ENCODE measurements around the gene WDPCP. TPM values are rescaled to one million over a fixed set of nuclear protein-coding genes. Genes with fewer than 3 reads are reported as not detected.

WDPCP gene
- total and polyA plus RNA-seq, 10 donors = 2.1 to 20.0 (median 13.3) TPM

DNA sequence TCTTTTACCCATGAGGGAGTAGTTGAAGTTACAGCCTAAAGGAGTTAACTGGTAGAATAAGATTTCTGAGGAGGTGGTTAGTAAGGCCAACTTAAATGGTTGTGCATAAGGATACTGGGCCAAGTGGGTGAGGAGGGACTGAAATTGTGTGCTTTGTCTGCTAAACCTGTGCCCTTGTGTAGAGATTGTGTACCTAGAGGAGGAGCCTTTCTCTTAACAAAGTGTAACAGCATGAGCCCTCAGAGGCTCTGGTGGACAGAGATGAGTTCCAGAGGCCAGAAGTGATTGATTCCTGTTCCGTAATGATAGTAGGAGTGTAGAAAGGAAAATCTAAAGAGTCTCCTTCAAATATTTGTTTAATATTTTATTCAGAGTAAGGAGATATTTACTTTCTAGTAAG lies 494.8 kb downstream of the WDPCP start:
- Histone ChIP-seq H3K9me3 (no peaks in the 10 kb centered on the region), H3K36me3 (no peaks in the 10 kb centered on the region), H3K27me3 (replicated peaks in 1 of 7) (no peaks in the 10 kb centered on the region), H3K4me3 (no peak overlapping the region), H3K4me1 (no peaks in the 10 kb centered on the region), H3K27ac (no peak overlapping the region)
- 81 to 95% (median 94%) methylated on average over 1 of the region's 1 CpG for WGBS, 5 donors
- DNase-seq = no peak
- intact Hi-C loops (cut with DNase I; ENCODE audit: low total_unique reads) = no loop called here
- TF ChIP-seq POLR2AphosphoS5 (IDR thresholded peaks at IDR 0.05) (no peak), POLR2A (IDR thresholded peaks at IDR 0.05) (no peak)
- TF ChIP-seq, protein P1, sequence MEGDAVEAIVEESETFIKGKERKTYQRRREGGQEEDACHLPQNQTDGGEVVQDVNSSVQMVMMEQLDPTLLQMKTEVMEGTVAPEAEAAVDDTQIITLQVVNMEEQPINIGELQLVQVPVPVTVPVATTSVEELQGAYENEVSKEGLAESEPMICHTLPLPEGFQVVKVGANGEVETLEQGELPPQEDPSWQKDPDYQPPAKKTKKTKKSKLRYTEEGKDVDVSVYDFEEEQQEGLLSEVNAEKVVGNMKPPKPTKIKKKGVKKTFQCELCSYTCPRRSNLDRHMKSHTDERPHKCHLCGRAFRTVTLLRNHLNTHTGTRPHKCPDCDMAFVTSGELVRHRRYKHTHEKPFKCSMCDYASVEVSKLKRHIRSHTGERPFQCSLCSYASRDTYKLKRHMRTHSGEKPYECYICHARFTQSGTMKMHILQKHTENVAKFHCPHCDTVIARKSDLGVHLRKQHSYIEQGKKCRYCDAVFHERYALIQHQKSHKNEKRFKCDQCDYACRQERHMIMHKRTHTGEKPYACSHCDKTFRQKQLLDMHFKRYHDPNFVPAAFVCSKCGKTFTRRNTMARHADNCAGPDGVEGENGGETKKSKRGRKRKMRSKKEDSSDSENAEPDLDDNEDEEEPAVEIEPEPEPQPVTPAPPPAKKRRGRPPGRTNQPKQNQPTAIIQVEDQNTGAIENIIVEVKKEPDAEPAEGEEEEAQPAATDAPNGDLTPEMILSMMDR (IDR thresholded peaks at IDR 0.05 in 8 of 11, conservative IDR thresholded peaks at IDR 0.05 in 3 of 11) = no peak

DNA sequence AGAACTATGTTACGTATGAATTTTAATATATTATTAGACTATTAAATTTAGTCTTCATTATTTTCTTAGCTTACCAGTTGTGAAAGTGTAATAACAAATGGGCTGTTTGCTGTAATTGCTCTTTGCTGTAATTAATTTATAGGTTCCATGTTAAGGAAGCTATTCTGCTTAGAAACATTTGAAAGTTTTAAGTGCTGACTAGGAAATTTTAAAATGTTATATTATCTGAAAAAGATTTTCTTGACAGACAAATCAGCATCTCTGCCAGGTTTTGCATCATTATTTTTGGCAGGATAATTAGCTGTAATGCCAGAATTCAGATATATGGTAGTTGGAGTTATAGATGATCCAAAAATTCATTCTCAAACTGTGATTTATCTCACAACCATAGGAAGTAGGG lies 495.4 kb downstream of the WDPCP start:
- 0 to 2% (median 1%) methylated on average over 1 of the region's 1 CpG for WGBS, 5 donors
- no peak overlapping the region for H3K27ac ChIP-seq
- intact Hi-C loops (cut with DNase I; ENCODE audit: low total_unique reads) = no loop called here
- H3K4me1 ChIP-seq = no peaks in the 10 kb centered on the region
- no peak for TF ChIP-seq POLR2AphosphoS5 (IDR thresholded peaks at IDR 0.05)
- TF ChIP-seq, protein P1 (IDR thresholded peaks at IDR 0.05 in 8 of 11, conservative IDR thresholded peaks at IDR 0.05 in 3 of 11) = no peak
- no peak for TF ChIP-seq POLR2A (IDR thresholded peaks at IDR 0.05)
- no peaks in the 10 kb centered on the region for H3K9me3 ChIP-seq
- no peak overlapping the region for H3K4me3 ChIP-seq
- no peaks in the 10 kb centered on the region for H3K27me3 ChIP-seq (replicated peaks in 1 of 7)
- H3K36me3 ChIP-seq = no peaks in the 10 kb centered on the region
- DNase-seq = no peak

DNA sequence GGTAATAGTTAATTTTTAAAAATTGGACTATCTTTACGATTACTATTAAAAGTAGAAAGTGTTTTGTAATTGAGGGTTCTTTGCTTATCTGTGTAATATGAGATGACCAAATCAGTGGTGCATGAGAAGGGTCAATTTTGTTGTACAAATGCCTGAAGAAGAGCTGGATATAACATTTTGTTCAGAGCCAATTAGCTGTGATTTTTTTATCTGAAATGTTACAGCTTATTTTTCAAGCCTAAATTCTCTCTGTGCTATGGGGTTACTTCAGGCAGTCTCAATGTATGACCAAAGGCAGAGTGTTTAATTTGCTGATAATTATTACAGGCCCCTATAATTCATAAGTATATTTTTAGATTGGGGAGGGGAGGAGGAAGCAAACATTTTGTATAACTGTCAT lies 495.9 kb downstream of the WDPCP start:
- DNase-seq = no peak
- Histone ChIP-seq H3K36me3 (no peaks in the 10 kb centered on the region), H3K27ac (no peak overlapping the region), H3K4me3 (no peak overlapping the region), H3K27me3 (replicated peaks in 1 of 7) (no peaks in the 10 kb centered on the region), H3K4me1 (no peaks in the 10 kb centered on the region), H3K9me3 (no peaks in the 10 kb centered on the region)
- 89 to 98% (median 95%) methylated on average over 1 of the region's 1 CpG for WGBS, 5 donors
- TF ChIP-seq POLR2AphosphoS5 (IDR thresholded peaks at IDR 0.05) = no peak
- TF ChIP-seq, protein P1 (IDR thresholded peaks at IDR 0.05 in 8 of 11, conservative IDR thresholded peaks at IDR 0.05 in 3 of 11) = no peak
- TF ChIP-seq POLR2A (IDR thresholded peaks at IDR 0.05) = no peak
- intact Hi-C loops (cut with DNase I; ENCODE audit: low total_unique reads) = no loop called here

DNA sequence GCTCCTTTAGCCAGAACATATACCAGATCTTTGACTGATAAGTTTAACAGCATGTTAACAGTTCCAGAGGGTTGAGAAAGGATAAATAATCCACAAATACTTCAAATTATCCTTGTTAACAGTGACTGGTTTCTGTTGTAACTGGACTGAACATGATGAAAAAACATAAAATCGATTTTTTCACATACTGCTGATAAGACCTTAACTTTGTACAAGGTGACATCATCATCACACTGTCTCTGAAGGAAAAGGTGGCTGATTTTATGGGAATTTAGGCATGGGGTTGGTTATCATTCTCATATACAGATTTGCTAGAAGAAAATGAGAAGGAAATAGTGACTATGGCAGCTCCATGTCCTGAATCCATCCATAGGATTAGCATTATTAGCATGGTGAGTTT lies 501.6 kb downstream of the WDPCP start:
- intact Hi-C loops (cut with DNase I; ENCODE audit: low total_unique reads) = no loop called here
- no peak overlapping the region for H3K4me3 ChIP-seq
- H3K27me3 ChIP-seq (replicated peaks in 1 of 7) = peaks cover 0 to 6% (median 0%) of the 10 kb centered on the region in 7 donors
- no peak overlapping the region for H3K27ac ChIP-seq
- H3K4me1 ChIP-seq = no peaks in the 10 kb centered on the region
- 43 to 61% (median 58%) methylated on average over 1 of the region's 1 CpG for WGBS, 5 donors
- no peaks in the 10 kb centered on the region for H3K9me3 ChIP-seq
- no peaks in the 10 kb centered on the region for H3K36me3 ChIP-seq
- TF ChIP-seq POLR2AphosphoS5 (IDR thresholded peaks at IDR 0.05) (no peak), POLR2A (IDR thresholded peaks at IDR 0.05) (no peak)
- TF ChIP-seq, protein P1 (IDR thresholded peaks at IDR 0.05 in 8 of 11, conservative IDR thresholded peaks at IDR 0.05 in 3 of 11) = no peak
- no peak for DNase-seq

All from spleen (tissue), 11 donors.